ENCODE measurements around the gene RPS17.

DNA sequence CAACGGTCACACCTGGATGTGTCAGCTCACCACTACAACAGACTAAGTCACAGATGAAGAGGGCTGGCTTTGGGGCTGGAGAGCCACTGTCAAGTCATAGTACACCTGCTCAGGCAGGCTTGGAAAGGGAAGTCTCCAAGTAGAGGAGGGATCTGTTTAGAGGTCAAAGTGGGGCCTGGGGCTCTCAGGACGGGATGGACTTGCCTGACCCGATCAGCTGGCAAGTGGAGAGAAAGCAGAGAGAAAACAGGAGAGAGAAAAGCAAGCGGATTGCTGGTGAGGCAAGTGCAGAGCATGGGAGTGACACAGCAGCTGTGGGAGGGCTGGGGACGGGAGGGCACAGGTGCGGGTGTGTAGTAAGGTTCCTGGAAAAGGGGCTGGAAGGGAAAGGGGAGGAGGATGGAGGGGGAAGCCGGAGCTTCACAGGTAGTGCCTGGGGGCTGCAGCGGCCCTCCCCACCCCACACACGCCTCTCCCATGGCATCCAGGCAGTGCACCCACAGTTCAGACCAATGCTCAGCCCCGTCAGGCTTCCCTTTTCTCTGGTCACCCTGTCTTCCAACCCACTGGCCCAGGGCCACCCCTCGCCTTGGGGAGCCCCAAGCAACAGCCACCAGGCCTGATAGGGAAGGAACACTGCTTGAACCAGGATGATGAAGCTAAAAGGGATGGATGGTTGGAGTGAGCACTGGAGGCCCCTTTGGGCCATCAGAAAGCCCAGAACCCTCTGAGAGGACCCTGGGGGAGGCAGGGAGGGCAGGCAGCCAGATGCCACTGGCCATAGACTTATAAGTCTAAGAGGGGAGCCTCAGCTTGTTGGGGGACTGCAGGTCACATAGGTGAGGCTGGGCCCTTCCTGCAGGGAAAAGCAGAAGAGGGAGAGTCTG is 8.5 kb downstream of the RPS17 start:
- TF ChIP-seq, protein P1, sequence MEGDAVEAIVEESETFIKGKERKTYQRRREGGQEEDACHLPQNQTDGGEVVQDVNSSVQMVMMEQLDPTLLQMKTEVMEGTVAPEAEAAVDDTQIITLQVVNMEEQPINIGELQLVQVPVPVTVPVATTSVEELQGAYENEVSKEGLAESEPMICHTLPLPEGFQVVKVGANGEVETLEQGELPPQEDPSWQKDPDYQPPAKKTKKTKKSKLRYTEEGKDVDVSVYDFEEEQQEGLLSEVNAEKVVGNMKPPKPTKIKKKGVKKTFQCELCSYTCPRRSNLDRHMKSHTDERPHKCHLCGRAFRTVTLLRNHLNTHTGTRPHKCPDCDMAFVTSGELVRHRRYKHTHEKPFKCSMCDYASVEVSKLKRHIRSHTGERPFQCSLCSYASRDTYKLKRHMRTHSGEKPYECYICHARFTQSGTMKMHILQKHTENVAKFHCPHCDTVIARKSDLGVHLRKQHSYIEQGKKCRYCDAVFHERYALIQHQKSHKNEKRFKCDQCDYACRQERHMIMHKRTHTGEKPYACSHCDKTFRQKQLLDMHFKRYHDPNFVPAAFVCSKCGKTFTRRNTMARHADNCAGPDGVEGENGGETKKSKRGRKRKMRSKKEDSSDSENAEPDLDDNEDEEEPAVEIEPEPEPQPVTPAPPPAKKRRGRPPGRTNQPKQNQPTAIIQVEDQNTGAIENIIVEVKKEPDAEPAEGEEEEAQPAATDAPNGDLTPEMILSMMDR (conservative IDR thresholded peaks at IDR 0.05; ENCODE audit: low read length), result no peak
- no peak for TF ChIP-seq EZH2phosphoT487 (IDR thresholded peaks at IDR 0.05; ENCODE audit: borderline replicate concordance)

Measured in Loucy (cell line).